GM19238 (cell line): Measurements from ENCODE around the gene AHCTF1.
"Not testable (repeated sequence)": the region's sequence is repeated elsewhere in the genome, so short reads cannot be mapped to it uniquely, and the experiment has no call there.

Experiments used
- DNase-seq: peaks from one replicate; pipeline ENCODE4 v3.0.0; 2011; ENCODE audit warnings: low spot score; ENCODE audit not compliant: insufficient read length

AHCTF1 gene

GRCh38 chr1:246838118-246838456, 93.7 kb downstream of the AHCTF1 start:
- DNase-seq, result no peak

- DNase-seq, result no peak
Observed at GRCh38 chr1:246837418-246838117, 94.2 kb downstream of the AHCTF1 start.

GRCh38 chr1:246836209-246836966, 95.4 kb downstream of the AHCTF1 start:
- no peak for DNase-seq

GRCh38 chr1:246831543-246831942, 100.2 kb downstream of the AHCTF1 start:
- no peak for DNase-seq

GRCh38 chr1:246828818-246829217, 102.9 kb downstream of the AHCTF1 start:
- no peak for DNase-seq

GRCh38 chr1:246827396-246827795, 104.4 kb downstream of the AHCTF1 start:
- DNase-seq, result no peak

- DNase-seq, result no peak
Observed at GRCh38 chr1:246825557-246826175, 106.1 kb downstream of the AHCTF1 start.

GRCh38 chr1:246824541-246824940, 107.2 kb downstream of the AHCTF1 start:
- DNase-seq, result no peak

GRCh38 chr1:246822154-246822553, 109.6 kb downstream of the AHCTF1 start:
- not testable (repeated sequence) for DNase-seq

- DNase-seq, result no peak
Observed at GRCh38 chr1:246820666-246821065, 111.1 kb downstream of the AHCTF1 start.

- peak; percentile 35 for DNase-seq
Observed at GRCh38 chr1:246817778-246818177, 114.0 kb downstream of the AHCTF1 start.

- no peak for DNase-seq
Observed at GRCh38 chr1:246815693-246816270, 116.0 kb downstream of the AHCTF1 start.

- no peak for DNase-seq
Observed at GRCh38 chr1:246814890-246815289, 116.9 kb downstream of the AHCTF1 start.

GRCh38 chr1:246813325-246813724, 118.4 kb downstream of the AHCTF1 start:
- DNase-seq, result not testable (repeated sequence)

GRCh38 chr1:246811985-246812384, 119.8 kb downstream of the AHCTF1 start:
- no peak for DNase-seq

GRCh38 chr1:246809473-246809872, 122.3 kb downstream of the AHCTF1 start:
- DNase-seq, result no peak

- DNase-seq, result no peak
Observed at GRCh38 chr1:246805135-246805716, 126.5 kb downstream of the AHCTF1 start.

GRCh38 chr1:246803883-246804282, 127.9 kb downstream of the AHCTF1 start:
- no peak for DNase-seq

- DNase-seq, result no peak
Observed at GRCh38 chr1:246803373-246803772, 128.4 kb downstream of the AHCTF1 start.

- no peak for DNase-seq
Observed at GRCh38 chr1:246801241-246802020, 130.3 kb downstream of the AHCTF1 start.

- no peak for DNase-seq
Observed at GRCh38 chr1:246800756-246801155, 131.0 kb downstream of the AHCTF1 start.
